GM15510 (cell line): ENCODE results near the gene MTUS2.

ENCODE experiments used
- POLR2A ChIP-seq: IDR thresholded peaks from 3 replicates; pipeline ENCODE4 v1.6.1; 2011; ENCODE audit warnings: borderline replicate concordance; ENCODE audit not compliant: insufficient read length; ENCODE audit errors: extremely low read depth

MTUS2 gene

DNA sequence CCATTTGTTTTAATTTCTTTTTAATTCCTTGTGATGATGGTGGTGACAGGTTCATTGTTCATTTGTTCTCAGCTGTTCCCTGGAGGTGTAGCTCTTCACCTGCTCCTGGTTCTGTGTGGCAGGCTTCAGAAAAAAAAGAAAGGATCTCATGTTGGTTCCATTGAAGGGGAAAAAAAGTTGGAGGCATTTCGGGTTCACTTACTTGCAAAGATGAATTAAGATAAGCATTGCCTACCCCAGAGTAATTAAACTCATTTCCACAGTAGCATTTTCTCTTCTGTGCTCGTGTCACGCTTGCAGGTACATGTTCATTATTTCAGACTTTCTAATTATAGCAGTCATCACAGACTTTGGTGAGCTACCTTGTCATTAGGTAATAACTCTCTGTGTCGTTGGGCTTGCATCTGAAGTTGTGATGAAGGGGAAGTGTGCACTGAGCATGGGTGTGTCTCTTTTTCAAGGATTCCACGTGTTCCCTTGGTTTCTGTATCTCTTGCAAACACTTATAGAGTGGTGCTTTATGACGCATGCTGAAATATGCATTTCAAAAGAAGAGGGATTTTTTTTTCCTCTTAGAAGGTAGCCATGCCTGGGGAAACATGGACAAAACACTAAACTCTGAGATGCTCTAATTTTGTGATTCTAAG, 69.1 kb downstream of the MTUS2 start:
- no peak for TF ChIP-seq POLR2A

- no peak for TF ChIP-seq POLR2A
Measured at GRCh38 chr13:28890712-28891111, 70.6 kb downstream of the MTUS2 start.

DNA sequence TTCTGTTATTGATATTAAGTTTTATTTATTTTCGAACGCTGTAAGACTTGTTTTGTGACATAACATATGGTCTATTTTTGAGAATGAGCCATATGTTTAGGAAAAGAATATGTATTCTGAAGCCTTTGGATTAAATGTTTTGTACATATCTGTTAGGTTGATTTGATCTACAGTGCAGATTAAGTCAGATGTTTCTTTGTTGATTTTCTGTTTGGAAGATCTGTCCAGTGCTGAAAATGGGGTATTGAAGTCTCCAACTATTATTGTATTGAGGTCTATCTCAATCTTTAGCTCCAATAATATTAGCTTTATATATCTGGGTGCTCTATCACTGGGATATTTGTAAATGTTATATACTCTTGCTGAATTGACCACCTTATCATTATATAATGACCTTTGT, 97.9 kb downstream of the MTUS2 start:
- TF ChIP-seq POLR2A: no peak

DNA sequence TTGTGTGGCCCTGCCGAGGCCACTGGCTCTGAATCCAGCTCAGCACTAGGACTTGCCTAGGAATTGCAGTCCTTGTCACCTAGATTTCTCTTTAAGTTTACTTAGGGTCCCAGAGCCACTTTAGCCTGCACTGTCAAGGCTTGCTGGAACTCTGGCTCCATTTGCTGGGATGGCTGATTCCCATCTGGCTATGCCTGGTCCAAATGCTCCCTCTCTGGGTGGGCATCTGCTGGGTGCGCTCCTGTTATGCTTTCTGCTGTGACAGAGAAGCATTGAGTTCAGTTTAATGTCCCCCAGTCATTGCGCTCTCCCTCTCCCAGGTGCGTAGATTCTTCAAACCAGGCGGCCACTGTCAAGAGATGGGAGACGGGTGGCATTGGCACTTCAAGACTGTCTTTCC, 102.2 kb downstream of the MTUS2 start:
- no peak for TF ChIP-seq POLR2A

DNA sequence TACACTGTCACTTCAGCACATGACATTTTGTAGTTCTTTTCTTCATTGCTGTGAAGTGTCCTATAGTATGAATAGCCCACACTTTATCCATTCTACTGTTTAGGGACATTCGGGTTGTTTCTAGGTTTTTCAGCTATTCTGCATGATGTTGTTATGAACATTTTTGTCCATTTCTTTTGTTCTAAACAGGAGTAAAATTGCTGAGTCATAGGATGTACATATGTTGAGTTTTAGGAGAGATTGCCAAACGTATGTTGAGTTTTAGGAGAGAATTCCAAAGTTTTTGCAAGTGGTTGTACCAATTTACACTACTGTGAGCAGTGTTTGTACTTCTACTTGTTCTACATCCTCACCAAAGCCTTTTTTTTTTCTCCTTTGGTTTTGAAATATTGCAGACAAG, 115.0 kb downstream of the MTUS2 start:
- TF ChIP-seq POLR2A: no peak

- no peak for TF ChIP-seq POLR2A
Measured at GRCh38 chr13:28942906-28943305, 122.8 kb downstream of the MTUS2 start.

- TF ChIP-seq POLR2A: no peak
Measured at GRCh38 chr13:28953714-28954418, 133.7 kb downstream of the MTUS2 start.

DNA sequence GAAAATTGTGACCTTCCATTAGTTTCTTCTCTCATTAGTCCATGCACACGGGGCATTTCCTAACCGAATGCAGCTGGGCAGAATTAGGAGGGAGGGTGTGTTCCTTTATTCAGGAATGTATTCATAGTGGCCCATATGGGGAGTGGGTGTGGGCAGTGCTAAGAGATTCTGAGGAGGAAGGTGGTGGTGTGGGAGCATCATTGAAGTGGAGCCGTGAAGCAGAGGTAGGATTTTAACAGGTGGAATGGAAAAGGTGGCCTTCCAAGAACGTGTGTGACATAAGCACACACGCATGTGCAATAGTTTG, 134.2 kb downstream of the MTUS2 start:
- TF ChIP-seq POLR2A: no peak

DNA sequence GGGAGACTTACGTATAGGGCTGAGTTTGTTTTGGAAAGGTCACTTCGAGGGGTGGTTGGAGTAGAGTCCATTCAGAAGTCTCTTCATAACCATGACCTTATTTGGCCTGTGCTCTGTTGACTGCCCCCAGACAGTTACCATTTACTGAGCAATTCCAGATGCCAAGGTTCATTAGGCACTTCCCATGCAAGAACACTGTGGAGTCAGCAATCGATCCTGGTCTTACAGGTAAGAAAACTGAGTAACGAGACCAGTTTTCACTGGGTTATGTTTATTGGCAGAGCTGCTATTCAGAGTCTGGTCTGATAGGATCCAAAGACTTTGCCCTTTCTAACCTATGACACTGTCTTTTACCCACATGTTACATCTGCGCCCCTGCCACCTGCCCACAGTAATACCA, 134.7 kb downstream of the MTUS2 start:
- TF ChIP-seq POLR2A: no peak

DNA sequence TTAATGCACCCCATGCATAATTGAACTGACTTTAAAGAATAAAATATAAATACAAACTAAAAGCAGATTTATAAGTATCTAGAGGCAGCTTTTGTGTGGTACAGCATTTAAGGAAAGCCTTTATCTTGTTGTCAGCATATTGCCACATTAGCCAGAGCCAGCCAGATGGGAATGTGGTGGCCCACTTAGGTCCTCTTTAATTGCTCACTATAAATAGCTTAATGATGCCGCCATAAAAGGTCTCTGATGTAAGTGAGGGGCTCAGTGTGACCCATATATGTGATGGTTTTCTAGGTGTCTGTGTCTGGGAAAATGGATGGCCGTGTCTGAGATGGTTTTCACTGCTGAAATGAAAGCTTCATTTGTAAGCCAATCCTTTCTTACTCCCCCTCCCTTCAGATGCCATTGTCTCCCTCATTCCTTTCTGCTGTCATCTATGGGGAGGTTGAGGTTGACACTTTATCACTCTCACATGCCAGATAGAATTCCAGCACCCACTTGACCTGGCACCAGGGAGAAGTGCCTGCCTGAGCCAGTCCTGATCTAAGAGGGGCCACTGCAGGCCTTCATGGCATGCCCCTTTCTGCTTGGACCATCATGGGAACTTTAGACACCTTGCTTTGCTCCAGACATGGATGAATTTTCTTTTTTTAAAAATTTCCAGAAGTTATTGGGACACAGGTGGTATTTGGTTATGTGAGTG, 135.3 kb downstream of the MTUS2 start:
- no peak for TF ChIP-seq POLR2A

DNA sequence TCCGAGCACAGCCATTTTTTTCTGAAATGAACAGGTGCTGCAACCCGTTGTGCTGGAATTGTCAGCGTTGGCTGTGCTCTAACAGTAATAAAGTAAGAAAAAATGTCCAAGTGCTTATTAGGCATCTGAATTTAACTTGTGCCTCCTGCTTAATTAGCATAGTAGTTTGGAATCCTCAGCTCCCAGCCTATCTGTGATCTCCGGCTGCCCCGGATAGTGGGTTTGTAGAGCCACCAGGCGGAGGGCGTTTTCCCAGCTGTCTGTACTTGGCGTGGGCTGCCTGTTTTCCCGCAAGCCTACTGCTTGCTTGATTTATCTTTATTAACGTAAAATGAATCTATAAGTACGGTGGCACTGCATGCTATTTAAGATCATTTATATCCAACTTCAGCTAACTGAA, 137.9 kb downstream of the MTUS2 start:
- TF ChIP-seq POLR2A: no peak

GRCh38 chr13:28958441-28958840, 138.3 kb downstream of the MTUS2 start:
- no peak for TF ChIP-seq POLR2A

DNA sequence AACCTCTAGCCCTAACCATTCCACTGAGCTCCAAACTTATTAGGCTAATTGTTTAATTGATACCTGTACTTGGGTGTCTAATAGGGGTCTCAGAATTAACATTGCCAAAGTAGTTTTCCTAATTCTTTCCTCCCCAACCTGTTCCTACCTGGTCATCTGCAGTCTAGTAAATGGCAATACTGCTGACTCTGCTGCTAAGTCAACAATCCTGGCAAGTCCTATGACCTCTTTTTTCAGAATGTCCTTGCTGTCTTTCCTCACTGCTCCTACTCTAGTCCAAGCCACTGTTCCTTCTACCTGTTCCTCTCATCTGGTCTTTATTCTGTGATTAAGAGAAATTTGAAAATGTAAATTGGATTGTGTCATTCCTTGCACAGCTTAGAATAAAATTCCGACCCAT, 143.9 kb downstream of the MTUS2 start:
- TF ChIP-seq POLR2A: no peak

GRCh38 chr13:28964803-28965202, 144.7 kb downstream of the MTUS2 start:
- TF ChIP-seq POLR2A: no peak

DNA sequence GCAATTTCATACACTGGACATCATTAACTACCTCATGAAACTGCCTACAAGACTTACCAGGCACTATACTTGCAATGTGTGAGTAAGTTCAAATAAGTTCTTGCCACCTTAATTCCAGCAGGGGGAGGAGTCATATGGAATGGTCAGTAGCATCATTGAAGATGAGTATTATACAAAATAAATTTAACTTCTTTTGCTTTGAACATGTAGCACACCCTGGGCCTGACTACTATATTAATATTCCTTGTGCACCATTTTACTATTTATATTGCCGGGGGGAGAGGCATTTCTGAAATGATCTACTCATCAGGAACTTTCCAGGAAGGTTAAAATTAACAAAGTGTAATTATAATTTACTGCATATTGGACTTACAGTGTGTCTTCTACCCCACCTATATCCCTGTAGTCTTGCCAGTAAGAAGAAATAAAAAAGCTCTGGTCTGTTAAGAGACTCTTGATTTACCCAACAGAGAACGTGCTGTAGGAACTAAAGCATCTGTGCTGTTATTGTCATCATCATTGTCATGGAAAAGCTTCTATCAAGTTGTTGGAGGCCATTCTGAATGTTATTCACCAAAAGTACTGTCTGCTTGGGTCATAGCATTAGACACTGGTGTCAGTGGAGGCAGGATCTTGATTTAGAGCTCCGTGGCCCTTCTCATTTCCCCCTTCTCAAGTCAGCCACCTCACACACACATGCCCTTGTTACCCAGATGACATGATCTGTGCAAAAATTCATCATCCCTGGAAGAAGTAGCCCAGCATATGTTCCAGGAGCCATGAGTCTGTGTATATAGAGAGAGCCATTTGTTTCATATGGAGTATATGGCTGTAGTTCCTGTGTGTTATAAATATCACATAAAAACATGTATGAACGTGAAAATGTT, 147.1 kb downstream of the MTUS2 start:
- no peak for TF ChIP-seq POLR2A
